Tibial nerve (tissue), 4 donors: ENCODE results near the gene STYXL1. TPM values are rescaled to one million over a fixed set of nuclear protein-coding genes. Genes with fewer than 3 reads are reported as not detected.
A peak's percentile ranks its signal among the peaks of the same experiment; 100 is the strongest.

Experiments
- DNase-seq, 2 donors: peaks; one replicate each; pipeline ENCODE4 v3.0.0-alpha.2; 2019; ENCODE audit warnings: low spot score in 2 of 2
- H3K27ac ChIP-seq, 4 donors: fragments of 200-600 bp; sonication (generic) in 3 of 4; one replicate each; pipeline ENCODE4 v1.5.1; 2017 to 2019; ENCODE audit warnings: mild to moderate bottlenecking in 1 of 4
- H3K27me3 ChIP-seq, 2 donors: fragments of 200-600 bp; sonication (generic) in 1 of 2; one replicate each; pipeline versions ENCODE4 v1.5.1 to v1.6.0; 2017 to 2019
- H3K36me3 ChIP-seq, 3 donors: fragments of 200-600 bp; sonication (generic); one replicate each; pipeline ENCODE4 v1.5.1; 2018 to 2019
- H3K4me1 ChIP-seq, 4 donors: fragments of 200-600 bp; sonication (generic) in 3 of 4; one replicate each; pipeline ENCODE4 v1.5.1; 2017 to 2019
- H3K4me3 ChIP-seq, 4 donors: fragments of 200-600 bp; sonication (generic) in 3 of 4; one replicate each; pipeline ENCODE4 v1.5.1; 2017 to 2019; ENCODE audit warnings: mild to moderate bottlenecking in 1 of 4, moderate library complexity in 1 of 4
- H3K9me3 ChIP-seq, 4 donors: fragments of 200-600 bp; sonication (generic) in 3 of 4; one replicate each; pipeline ENCODE4 v1.5.1; 2017 to 2019
- CTCF ChIP-seq, 5 experiments: fragments of 200-600 bp in 3 of 5; fragments of 450-650 bp in 2 of 5; sonication (generic) in 3 of 5; IDR thresholded peaks; one replicate each; pipeline ENCODE4 v1.5.1; 2016 to 2019; ENCODE audit warnings: antibody characterized with exemption in 5 of 5, mild to moderate bottlenecking in 3 of 5, moderate library complexity in 2 of 5
- EP300 ChIP-seq, 2 donors: sonication (generic); formaldehyde crosslinking; IDR thresholded peaks; one replicate each; pipeline ENCODE4 v1.6.1; 2017; ENCODE audit warnings: antibody characterized with exemption in 2 of 2, mild to moderate bottlenecking in 1 of 2
- POLR2A ChIP-seq, 2 donors: fragments of 450-650 bp; IDR thresholded peaks; one replicate each; pipeline ENCODE4 v1.6.1; 2017; ENCODE audit warnings: antibody characterized with exemption in 2 of 2, mild to moderate bottlenecking in 2 of 2, moderate library complexity in 2 of 2
- WGBS, 2 donors: methylation state at CpG; one replicate each; pipeline ENCODE4 v1.1.5; 2018; 5-methylcytosine and 5-hydroxymethylcytosine counted together
- total RNA-seq, 4 donors: library from RNA; depleted of rRNA; stranded (reverse); fragments of >200 nt; gene quantifications; one replicate each; pipeline ENCODE4 v1.1.0, GENCODE V29; 2016

Gene STYXL1
- total RNA-seq, 4 donors from 2014 or later, result 9.9 to 45.7 (median 29.0) TPM

DNA sequence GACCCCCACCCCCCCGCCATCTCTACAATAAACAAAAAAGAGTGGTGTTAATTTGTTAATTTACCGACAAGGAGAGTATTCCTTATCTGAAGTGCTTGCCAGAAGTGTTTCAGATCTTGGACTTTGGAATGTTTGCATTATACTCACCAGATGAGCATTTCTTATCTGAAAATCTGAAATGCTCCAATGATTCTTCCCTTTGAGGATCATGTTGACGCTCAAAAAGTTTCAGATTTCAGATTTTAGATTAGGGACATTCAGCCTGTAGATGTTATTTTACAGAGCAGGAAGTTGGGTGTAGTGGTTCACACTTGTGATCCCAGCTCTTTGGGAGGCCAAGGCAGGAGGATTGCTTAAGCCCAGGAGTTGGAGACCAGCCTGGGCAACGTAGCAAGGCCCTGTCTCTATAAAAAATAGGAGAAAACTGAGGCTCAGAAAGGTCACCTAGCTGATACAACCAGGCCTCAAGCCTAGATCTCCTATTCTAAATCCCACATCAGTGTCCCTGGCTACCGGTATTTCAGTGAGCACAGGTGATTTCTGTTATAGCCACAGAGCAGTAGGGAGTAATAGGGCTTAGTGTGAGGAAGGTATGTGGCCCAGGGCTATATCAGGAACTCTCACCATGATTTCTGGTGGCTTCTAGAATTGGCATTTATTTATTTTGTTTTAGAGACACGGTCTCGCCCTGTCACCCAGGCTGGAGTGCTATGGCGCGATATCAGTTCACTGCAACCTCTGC is 88.8 kb downstream of the STYXL1 start:
- 92% methylated on average over 9 of the region's 9 CpGs for WGBS, 2 donors
- H3K36me3 ChIP-seq, result peaks cover 3 to 59% (median 6%) of the 10 kb centered on the region in 3 donors

GRCh38 chr7:75957021-75957736 is 90.6 kb downstream of the STYXL1 start:
- 83 to 88% methylated on average over 16 of the region's 16 CpGs for WGBS, 2 donors
- Histone ChIP-seq H3K4me1 (peaks cover under 1 to 9% (median 3%) of the 10 kb centered on the region in 4 donors), H3K9me3 (no peaks in the 10 kb centered on the region), H3K27me3 (no peaks in the 10 kb centered on the region), H3K4me3 (no peak overlapping the region), H3K36me3 (peaks cover 3 to 66% (median 6%) of the 10 kb centered on the region in 3 donors), H3K27ac (no peak overlapping the region)
- DNase-seq, result no peak
- TF ChIP-seq POLR2A (IDR thresholded peaks at IDR 0.05) (no peak), EP300 (IDR thresholded peaks at IDR 0.05) (no peak), CTCF (IDR thresholded peaks at IDR 0.05) (no peak)

More for the DNA sequence above, 88.8 kb downstream of the STYXL1 start:
- no peaks in the 10 kb centered on the region for H3K27me3 ChIP-seq
- DNase-seq, result no peak
- no peak overlapping the region for H3K27ac ChIP-seq
- no peaks in the 10 kb centered on the region for H3K9me3 ChIP-seq
- H3K4me1 ChIP-seq, result peaks cover 3 to 27% (median 13%) of the 10 kb centered on the region in 4 donors
- TF ChIP-seq POLR2A (IDR thresholded peaks at IDR 0.05) (no peak), CTCF (IDR thresholded peaks at IDR 0.05) (no peak), EP300 (IDR thresholded peaks at IDR 0.05) (no peak)
- no peak overlapping the region for H3K4me3 ChIP-seq

GRCh38 chr7:75955331-75955955 is 92.4 kb downstream of the STYXL1 start:
- no peak overlapping the region for H3K27ac ChIP-seq
- WGBS, 2 donors, result 85 to 89% methylated on average over 12 of the region's 12 CpGs

GRCh38 chr7:75953931-75954330 is 93.9 kb downstream of the STYXL1 start:
- TF ChIP-seq POLR2A (IDR thresholded peaks at IDR 0.05) (no peak), EP300 (IDR thresholded peaks at IDR 0.05) (no peak)
- no peak overlapping the region for H3K4me3 ChIP-seq
- WGBS, 2 donors, result 82 to 85% methylated on average over 11 of the region's 11 CpGs

More at GRCh38 chr7:75955331-75955955, 92.4 kb downstream of the STYXL1 start:
- Histone ChIP-seq H3K4me1 (peaks cover 0 to 7% (median 2%) of the 10 kb centered on the region in 4 donors), H3K27me3 (no peaks in the 10 kb centered on the region), H3K36me3 (peaks cover 3 to 62% (median 6%) of the 10 kb centered on the region in 3 donors), H3K9me3 (no peaks in the 10 kb centered on the region), H3K4me3 (no peak overlapping the region)
- no peak for DNase-seq
- TF ChIP-seq EP300 (IDR thresholded peaks at IDR 0.05), result no peak
- TF ChIP-seq POLR2A (IDR thresholded peaks at IDR 0.05), result no peak
- no peak for TF ChIP-seq CTCF (IDR thresholded peaks at IDR 0.05)

DNA sequence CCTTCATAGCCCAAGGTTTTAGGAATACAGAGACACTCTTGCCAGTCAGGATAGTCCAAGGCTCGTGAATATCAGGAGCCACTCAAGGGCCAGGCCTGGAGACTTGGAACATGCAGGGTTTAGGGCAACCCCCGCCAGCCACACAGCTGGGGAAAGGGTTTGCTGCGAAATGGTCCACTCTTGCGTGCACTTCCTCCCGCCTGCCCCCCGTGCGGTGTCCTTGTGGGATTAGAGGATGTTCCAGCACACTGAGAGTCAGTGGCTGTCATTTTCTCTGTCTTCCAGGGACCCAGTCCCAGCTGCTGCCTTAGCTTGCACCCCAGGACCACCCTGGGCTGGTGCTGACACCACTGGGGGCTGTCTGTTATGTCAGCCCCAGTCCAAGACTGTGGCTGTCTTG is 94.4 kb downstream of the STYXL1 start:
- Histone ChIP-seq H3K4me3 (no peak overlapping the region), H3K27ac (peak overlapping the region in 1 of 4 donors; percentile 44), H3K9me3 (no peaks in the 10 kb centered on the region), H3K27me3 (no peaks in the 10 kb centered on the region), H3K4me1 (peaks cover 0 to 9% (median 2%) of the 10 kb centered on the region in 4 donors), H3K36me3 (peaks cover 3 to 52% (median 6%) of the 10 kb centered on the region in 3 donors)
- TF ChIP-seq CTCF (IDR thresholded peaks at IDR 0.05), result no peak
- no peak for TF ChIP-seq EP300 (IDR thresholded peaks at IDR 0.05)
- TF ChIP-seq POLR2A (IDR thresholded peaks at IDR 0.05), result no peak
- DNase-seq, result no peak
- 91 to 94% methylated on average over 3 to 7 of the region's 7 CpGs for WGBS, 2 donors

More at GRCh38 chr7:75953931-75954330, 93.9 kb downstream of the STYXL1 start:
- Histone ChIP-seq H3K27me3 (no peaks in the 10 kb centered on the region), H3K36me3 (peaks cover 3 to 55% (median 6%) of the 10 kb centered on the region in 3 donors), H3K27ac (peak overlapping the region in 1 of 4 donors; percentile 44), H3K4me1 (peaks cover 0 to 7% (median 2%) of the 10 kb centered on the region in 4 donors), H3K9me3 (no peaks in the 10 kb centered on the region)
- DNase-seq, result no peak
